ENCODE measurements around the gene TMPRSS12. TPM values are rescaled to one million over a fixed set of nuclear protein-coding genes. Genes with fewer than 3 reads are reported as not detected.

TMPRSS12 gene
- total and polyA plus RNA-seq, 2 experiments from 2014 or later, result not detected

DNA sequence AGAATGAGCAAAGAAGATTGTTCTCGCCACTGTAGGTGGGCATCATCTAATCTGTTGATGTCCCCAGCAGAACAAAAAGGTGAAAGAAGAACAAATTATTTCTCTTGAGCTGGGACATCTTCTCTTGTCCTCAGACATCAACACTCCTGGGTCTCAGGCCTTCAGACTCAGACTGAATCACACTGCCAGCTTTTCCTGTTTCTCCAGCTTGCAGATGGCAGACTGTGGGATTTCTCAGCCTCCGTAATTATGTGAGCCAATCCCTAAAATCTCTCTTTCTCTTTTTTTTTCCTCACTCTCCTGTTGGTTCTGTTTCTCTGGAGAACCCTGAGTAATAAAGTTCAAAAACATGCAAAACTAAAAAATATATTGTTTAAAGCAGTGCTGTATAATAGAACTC is 3.7 kb upstream of the TMPRSS12 start:
- H3K4me3 ChIP-seq, result no peak overlapping the region
- H2AFZ ChIP-seq, result no peak overlapping the region
- Mint-ChIP-seq H3K4me3 (no peak overlapping the region), H3K4me1 (no peaks in the 10 kb centered on the region), H3K9me3 (peaks cover 25% of the 10 kb centered on the region), H3K27me3 (ENCODE audit: insufficient read depth, low read depth, poor library complexity) (peaks cover 3% of the 10 kb centered on the region), H3K27ac (no peak overlapping the region), H3K36me3 (ENCODE audit: low read depth) (peaks cover 22% of the 10 kb centered on the region)
- no peak for ATAC-seq
- peaks cover 11% of the 10 kb centered on the region for H3K4me1 ChIP-seq (ENCODE audit: insufficient read depth)
- TF ChIP-seq STAT1 (IDR thresholded peaks at IDR 0.05; ENCODE audit: unreplicated experiment) (no peak), CREB1 (CRISPR knock-in tag; IDR thresholded peaks at IDR 0.05; ENCODE audit: low read depth) (no peak), EZH2phosphoT487 (IDR thresholded peaks at IDR 0.05; ENCODE audit: unreplicated experiment) (no peak), ZNF331 (CRISPR knock-in tag; IDR thresholded peaks at IDR 0.05; ENCODE audit: low read depth) (no peak), JUNB (IDR thresholded peaks at IDR 0.05; ENCODE audit: unreplicated experiment) (no peak), NANOG (IDR thresholded peaks at IDR 0.05; ENCODE audit: borderline replicate concordance) (no peak), ZNF114 (CRISPR knock-in tag; IDR thresholded peaks at IDR 0.05) (no peak)
- TF ChIP-seq, protein P1, sequence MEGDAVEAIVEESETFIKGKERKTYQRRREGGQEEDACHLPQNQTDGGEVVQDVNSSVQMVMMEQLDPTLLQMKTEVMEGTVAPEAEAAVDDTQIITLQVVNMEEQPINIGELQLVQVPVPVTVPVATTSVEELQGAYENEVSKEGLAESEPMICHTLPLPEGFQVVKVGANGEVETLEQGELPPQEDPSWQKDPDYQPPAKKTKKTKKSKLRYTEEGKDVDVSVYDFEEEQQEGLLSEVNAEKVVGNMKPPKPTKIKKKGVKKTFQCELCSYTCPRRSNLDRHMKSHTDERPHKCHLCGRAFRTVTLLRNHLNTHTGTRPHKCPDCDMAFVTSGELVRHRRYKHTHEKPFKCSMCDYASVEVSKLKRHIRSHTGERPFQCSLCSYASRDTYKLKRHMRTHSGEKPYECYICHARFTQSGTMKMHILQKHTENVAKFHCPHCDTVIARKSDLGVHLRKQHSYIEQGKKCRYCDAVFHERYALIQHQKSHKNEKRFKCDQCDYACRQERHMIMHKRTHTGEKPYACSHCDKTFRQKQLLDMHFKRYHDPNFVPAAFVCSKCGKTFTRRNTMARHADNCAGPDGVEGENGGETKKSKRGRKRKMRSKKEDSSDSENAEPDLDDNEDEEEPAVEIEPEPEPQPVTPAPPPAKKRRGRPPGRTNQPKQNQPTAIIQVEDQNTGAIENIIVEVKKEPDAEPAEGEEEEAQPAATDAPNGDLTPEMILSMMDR (conservative IDR thresholded peaks at IDR 0.05; ENCODE audit: low read depth in 2 of 2), result no peak
- TF ChIP-seq, protein P2, sequence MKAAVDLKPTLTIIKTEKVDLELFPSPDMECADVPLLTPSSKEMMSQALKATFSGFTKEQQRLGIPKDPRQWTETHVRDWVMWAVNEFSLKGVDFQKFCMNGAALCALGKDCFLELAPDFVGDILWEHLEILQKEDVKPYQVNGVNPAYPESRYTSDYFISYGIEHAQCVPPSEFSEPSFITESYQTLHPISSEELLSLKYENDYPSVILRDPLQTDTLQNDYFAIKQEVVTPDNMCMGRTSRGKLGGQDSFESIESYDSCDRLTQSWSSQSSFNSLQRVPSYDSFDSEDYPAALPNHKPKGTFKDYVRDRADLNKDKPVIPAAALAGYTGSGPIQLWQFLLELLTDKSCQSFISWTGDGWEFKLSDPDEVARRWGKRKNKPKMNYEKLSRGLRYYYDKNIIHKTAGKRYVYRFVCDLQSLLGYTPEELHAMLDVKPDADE (IDR thresholded peaks at IDR 0.05), result no peak
- TF ChIP-seq, protein P3, sequence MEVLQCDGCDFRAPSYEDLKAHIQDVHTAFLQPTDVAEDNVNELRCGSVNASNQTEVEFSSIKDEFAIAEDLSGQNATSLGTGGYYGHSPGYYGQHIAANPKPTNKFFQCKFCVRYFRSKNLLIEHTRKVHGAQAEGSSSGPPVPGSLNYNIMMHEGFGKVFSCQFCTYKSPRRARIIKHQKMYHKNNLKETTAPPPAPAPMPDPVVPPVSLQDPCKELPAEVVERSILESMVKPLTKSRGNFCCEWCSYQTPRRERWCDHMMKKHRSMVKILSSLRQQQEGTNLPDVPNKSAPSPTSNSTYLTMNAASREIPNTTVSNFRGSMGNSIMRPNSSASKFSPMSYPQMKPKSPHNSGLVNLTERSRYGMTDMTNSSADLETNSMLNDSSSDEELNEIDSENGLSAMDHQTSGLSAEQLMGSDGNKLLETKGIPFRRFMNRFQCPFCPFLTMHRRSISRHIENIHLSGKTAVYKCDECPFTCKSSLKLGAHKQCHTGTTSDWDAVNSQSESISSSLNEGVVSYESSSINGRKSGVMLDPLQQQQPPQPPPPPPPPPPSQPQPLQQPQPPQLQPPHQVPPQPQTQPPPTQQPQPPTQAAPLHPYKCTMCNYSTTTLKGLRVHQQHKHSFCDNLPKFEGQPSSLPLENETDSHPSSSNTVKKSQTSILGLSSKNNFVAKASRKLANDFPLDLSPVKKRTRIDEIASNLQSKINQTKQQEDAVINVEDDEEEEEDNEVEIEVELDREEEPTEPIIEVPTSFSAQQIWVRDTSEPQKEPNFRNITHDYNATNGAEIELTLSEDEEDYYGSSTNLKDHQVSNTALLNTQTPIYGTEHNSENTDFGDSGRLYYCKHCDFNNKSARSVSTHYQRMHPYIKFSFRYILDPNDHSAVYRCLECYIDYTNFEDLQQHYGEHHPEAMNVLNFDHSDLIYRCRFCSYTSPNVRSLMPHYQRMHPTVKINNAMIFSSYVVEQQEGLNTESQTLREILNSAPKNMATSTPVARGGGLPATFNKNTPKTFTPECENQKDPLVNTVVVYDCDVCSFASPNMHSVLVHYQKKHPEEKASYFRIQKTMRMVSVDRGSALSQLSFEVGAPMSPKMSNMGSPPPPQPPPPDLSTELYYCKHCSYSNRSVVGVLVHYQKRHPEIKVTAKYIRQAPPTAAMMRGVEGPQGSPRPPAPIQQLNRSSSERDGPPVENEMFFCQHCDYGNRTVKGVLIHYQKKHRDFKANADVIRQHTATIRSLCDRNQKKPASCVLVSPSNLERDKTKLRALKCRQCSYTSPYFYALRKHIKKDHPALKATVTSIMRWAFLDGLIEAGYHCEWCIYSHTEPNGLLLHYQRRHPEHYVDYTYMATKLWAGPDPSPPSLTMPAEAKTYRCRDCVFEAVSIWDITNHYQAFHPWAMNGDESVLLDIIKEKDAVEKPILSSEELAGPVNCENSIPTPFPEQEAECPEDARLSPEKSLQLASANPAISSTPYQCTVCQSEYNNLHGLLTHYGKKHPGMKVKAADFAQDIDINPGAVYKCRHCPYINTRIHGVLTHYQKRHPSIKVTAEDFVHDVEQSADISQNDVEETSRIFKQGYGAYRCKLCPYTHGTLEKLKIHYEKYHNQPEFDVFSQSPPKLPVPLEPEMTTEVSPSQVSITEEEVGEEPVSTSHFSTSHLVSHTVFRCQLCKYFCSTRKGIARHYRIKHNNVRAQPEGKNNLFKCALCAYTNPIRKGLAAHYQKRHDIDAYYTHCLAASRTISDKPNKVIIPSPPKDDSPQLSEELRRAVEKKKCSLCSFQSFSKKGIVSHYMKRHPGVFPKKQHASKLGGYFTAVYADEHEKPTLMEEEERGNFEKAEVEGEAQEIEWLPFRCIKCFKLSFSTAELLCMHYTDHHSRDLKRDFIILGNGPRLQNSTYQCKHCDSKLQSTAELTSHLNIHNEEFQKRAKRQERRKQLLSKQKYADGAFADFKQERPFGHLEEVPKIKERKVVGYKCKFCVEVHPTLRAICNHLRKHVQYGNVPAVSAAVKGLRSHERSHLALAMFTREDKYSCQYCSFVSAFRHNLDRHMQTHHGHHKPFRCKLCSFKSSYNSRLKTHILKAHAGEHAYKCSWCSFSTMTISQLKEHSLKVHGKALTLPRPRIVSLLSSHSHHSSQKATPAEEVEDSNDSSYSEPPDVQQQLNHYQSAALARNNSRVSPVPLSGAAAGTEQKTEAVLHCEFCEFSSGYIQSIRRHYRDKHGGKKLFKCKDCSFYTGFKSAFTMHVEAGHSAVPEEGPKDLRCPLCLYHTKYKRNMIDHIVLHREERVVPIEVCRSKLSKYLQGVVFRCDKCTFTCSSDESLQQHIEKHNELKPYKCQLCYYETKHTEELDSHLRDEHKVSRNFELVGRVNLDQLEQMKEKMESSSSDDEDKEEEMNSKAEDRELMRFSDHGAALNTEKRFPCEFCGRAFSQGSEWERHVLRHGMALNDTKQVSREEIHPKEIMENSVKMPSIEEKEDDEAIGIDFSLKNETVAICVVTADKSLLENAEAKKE (CRISPR knock-in tag; IDR thresholded peaks at IDR 0.05), result no peak
- TF ChIP-seq, protein P4, sequence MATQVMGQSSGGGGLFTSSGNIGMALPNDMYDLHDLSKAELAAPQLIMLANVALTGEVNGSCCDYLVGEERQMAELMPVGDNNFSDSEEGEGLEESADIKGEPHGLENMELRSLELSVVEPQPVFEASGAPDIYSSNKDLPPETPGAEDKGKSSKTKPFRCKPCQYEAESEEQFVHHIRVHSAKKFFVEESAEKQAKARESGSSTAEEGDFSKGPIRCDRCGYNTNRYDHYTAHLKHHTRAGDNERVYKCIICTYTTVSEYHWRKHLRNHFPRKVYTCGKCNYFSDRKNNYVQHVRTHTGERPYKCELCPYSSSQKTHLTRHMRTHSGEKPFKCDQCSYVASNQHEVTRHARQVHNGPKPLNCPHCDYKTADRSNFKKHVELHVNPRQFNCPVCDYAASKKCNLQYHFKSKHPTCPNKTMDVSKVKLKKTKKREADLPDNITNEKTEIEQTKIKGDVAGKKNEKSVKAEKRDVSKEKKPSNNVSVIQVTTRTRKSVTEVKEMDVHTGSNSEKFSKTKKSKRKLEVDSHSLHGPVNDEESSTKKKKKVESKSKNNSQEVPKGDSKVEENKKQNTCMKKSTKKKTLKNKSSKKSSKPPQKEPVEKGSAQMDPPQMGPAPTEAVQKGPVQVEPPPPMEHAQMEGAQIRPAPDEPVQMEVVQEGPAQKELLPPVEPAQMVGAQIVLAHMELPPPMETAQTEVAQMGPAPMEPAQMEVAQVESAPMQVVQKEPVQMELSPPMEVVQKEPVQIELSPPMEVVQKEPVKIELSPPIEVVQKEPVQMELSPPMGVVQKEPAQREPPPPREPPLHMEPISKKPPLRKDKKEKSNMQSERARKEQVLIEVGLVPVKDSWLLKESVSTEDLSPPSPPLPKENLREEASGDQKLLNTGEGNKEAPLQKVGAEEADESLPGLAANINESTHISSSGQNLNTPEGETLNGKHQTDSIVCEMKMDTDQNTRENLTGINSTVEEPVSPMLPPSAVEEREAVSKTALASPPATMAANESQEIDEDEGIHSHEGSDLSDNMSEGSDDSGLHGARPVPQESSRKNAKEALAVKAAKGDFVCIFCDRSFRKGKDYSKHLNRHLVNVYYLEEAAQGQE (IDR thresholded peaks at IDR 0.05; ENCODE audit: unreplicated experiment), result no peak
- no peaks in the 10 kb centered on the region for H4K20me1 ChIP-seq (replicated peaks; ENCODE audit: insufficient read depth)
- H3K36me3 ChIP-seq (ENCODE audit: insufficient read depth), result no peaks in the 10 kb centered on the region
- H3K27me3 ChIP-seq (ENCODE audit: insufficient read depth), result no peaks in the 10 kb centered on the region
- H3F3A ChIP-seq (replicated peaks; ENCODE audit: low read depth), result no peaks in the 10 kb centered on the region
- no peak for DNase-seq (ENCODE audit: low spot score)
- H3K9me2 ChIP-seq (ENCODE audit: insufficient read depth), result peaks cover 6% of the 10 kb centered on the region; the same call in 1 of the 2 replicates
- no peak overlapping the region for H3K27ac ChIP-seq (ENCODE audit: low read depth)
- no peaks in the 10 kb centered on the region for H3K79me2 ChIP-seq (replicated peaks; ENCODE audit: insufficient read depth)
- no peak overlapping the region for H3K4me2 ChIP-seq
